Activated CD4-positive, alpha-beta T cell treated with anti-CD3 and anti-CD28 coated beads, Interleukin-2, amount 50 U/mL, for 1 hour (primary cell): ENCODE data around the gene TCF19.

Experiments used
- DNase-seq: peaks from one replicate; pipeline ENCODE4 v3.0.0-alpha.2; 2020

Gene TCF19

DNA sequence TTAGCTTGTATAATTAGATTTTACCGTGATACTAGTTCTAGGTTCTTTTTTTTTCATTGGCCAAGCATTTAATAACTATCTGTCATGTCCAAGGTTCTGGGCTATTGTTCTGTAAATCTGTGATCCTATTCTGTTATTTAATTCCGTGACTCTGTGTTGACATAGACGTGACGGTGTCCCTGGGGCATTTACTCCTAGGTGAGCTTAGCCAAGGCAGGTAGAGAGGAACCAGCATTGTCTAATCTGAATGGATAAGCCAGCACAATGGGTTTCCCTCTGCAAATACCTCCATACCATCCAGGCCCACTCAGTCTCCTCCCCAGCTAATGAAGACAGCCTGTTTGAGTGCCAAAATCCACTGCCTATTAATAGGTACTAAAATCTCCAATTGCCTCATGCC lies 29.3 kb upstream of the TCF19 start:
- DNase-seq = no peak

DNA sequence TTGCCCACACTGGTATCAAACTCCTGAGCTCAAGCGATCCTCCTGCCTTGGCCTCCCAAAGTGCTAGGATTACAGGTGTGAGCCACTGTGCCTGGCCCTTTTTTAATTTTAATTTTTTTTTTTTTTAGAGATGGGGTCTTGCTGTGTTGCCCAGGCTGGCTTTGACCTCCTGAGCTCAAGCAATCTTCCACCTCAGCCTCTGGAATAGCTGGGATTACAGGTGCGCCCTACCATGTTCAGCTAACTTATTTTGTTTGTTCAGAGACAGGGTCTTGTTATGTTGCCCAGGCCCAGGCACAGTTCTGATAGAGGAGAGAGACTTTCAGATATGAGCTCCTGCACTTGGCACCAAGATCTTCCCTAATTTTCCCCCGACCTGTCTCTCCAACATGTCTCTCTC lies 27.6 kb upstream of the TCF19 start:
- no peak for DNase-seq

DNA sequence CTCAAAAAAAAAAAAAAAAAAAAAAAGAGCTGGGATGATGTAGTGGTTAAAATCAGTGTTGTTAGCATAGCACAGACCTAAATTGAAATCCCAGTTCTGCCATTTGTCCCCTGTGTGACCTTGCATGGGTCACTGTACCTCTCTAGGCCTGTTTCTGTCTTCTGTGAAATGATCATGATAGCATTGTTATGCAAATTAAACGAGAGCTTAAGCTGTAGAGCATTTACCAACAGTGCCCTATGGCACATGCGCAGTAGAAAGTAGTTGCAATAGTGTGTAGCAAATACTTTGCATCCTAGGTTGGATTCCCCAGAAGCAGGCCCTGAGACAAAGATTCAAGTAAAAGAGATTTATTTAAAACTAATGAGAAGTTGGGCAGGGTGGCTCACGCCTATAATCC lies 26.8 kb upstream of the TCF19 start:
- DNase-seq = no peak

DNA sequence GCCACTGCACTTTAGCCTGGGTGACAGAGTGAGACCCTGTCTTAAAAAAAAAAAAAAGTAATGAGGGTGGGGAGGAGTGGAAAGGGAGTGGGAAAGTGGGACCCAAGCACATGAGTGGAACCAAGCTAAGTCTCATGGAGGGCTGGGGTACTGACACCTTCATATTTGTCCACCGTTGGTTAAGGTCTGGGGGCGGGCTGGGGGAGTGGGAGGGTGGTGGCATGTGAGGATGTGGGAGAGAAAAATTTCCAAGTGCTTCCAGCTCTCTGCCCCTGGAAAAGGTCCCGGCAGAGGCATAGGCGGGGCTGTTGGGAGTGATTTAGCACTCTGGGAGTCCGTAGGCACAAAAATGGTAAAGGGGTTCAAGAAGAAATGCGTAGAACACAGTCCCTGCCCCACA lies 25.6 kb upstream of the TCF19 start:
- no peak for DNase-seq

DNA sequence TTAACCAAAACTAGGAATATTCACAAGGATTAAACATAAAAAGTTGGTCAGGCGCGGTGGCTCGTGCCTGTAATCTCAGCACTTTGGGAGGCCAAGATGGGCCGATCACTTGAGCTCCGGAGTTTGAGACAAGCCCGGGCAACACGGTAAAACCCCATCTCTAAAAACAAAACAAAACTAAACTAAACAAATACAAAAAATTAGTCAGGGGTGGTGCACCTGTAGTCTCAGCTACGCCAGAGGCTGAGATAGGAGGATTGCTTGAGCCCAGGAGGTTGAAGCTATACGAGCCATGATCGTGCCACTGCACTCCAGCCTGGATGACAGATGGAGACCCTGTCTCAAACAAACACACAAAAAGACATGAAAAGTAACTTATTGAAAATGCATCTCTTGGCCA lies 22.7 kb upstream of the TCF19 start:
- no peak for DNase-seq

DNA sequence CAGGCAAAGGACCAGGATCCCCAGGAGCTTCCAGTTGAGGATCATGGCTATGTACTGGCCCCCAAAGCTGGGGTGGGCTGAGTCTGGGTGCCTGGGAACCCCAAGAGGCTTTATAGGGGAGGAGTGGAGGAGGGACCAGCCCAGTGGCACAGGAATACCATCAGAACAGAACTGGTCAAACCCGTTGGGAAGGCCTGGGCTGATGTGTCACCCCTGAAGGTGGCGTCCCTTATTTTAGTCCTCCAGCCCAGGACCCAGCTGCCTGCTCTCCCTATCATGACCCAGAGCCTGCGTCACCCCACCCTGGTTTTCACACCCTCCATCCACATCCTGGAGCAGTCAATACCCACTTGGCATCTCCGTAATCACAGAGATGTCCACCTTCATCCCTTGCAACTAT lies 19.4 kb upstream of the TCF19 start, which contains the start of gene PSORS1C2:
TSS of gene PSORS1C2 (minus strand) at position 85 of the 400 bp plus-strand sequence. CDS start at position 45, 40 bp downstream.
- no peak for DNase-seq

DNA sequence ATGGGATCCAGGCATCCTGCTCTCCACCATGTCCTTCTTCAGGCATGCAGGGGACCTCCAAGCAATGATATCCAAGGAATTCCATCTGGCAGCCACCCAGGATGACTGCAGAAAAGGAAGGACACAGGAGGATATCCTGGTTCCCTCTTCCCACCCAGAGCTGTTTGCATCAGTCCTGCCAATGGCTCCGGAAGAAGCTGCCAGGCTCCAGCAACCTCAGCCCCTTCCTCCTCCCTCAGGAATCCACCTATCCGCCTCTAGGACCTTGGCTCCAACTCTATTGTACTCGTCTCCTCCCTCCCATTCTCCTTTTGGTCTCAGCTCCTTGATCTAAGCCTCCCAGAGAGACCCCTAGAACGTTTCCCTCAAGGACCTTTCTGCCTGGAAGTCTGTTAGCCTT lies 18.8 kb upstream of the TCF19 start:
- no peak for DNase-seq

DNA sequence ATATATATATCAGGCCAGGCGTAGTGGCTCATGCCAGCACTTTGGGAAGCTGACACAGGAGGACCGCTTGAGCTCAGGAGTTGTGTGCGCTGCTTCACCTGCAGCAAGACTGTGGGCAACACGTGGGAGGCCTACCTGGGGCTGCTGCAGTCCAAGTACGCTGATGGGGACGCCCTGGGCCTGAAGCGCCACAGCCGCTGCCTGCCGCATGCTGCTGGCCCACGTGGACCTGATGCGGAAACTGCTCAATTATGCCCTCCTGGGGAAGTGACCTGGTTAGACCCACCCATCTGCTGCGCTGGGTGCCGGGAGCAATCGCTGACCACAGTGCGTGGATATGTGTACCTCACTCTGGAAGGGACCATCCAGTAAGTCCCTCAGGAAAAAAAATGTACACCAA lies 17.7 kb upstream of the TCF19 start:
- DNase-seq = no peak

DNA sequence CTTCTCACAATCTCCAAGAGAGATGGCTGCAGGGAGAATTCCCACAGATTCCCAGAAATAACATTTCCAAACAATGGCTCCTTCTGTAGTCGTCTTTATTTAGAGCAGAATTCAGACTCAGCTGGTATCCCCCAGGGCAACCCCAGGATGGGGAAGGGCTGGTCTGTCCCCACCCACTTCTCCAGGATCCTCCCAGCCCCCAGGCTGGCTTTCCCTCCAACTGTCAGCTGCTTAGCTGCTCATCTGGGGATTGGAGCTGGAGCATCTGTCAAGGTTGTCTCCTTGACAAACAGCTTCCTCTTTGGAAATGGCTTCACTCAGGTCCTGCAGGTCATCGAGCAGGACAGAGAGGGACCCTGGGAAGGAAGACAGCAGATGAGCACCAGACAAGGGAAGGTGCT lies 16.0 kb upstream of the TCF19 start:
- no peak for DNase-seq

DNA sequence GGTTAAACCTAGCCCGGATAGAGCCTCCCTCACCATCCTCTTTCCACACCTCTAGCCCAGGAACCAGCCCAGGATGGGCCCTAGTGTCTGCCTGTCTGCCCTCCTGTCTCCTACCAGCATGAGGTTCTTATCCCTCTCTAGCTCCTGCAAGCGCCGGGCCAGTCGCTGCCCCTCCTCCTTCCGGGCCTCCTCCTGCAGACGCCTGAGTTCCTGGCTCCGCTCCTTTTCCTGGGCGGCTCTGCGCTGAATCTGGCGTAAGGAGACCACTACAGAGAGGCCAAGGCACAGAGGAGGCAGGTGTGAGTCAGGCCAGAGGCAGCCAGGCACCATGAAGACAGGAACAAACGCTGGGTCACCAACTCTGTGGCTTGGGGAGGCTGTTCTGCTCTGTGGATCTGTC lies 15.2 kb upstream of the TCF19 start:
- DNase-seq = no peak

DNA sequence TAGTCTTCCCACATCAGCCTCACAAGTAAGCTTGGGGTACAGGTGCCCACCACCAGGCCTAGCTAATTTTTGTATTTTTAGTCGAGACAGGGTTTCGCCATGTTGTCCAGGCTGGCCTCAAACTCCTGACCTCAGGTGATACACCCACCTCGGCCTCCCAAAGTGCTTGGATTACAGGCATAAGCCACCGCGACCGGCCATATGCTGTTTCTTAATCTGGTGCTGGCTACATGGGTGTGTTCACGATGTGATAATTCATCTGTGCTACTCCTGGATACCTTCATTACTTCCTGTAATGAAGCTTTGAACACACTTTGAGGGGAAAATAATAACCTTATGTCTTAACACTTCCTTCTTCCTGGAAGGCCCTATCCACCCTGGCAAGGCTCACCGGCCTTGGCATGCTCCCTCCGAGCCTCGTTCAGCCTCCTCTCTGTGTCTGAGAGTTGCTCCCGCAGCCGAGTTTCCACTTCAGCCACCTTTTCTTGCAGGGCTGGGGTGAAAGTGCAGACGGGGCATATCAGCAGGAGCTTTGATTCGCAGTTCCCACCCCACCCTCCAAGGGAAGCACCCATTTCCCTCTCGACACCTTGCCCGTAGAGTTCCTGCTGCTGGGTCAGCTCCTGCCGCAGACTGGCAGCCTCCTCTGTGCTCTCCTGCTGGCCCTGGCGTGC lies 14.0 kb upstream of the TCF19 start:
- DNase-seq = no peak

DNA sequence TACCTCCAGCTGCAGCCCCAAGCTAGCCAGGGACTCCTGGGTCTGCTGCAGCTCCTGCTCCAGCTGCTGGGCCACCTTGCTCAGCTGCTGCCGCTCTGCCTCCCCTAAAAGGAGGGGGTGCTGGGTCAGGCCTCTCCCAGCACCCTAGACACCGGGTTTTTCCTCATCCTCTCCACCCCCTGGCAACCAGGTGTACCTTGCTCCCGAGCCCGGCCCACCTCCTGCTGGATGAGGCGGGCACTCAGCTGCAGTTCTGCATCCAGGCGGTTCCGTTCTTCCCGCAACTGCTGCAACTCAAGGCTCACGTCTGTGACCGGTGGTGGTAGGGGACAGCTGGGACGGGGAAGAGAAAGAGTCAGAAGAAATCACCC lies 13.4 kb upstream of the TCF19 start:
- DNase-seq = no peak

DNA sequence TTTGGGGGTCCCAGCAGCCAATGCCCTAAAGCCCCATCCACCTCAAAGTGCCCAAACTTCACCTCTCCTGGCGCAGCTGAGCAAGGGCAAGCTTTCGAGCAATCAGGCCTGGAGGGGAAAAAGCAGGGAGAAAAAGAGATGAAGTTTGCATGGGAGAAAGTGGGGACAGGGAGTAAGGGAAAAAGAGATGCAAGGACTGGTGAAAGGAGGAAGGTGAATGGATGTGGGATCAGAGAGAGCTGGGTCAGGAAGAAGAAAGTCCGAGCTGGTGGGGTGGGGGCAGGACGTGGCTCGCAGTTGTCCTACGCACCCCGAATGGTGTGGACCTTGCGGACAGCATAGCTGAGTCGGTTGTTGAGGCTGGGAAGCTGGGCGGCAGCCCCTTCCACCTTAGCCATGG lies 13.0 kb upstream of the TCF19 start:
- DNase-seq = no peak

DNA sequence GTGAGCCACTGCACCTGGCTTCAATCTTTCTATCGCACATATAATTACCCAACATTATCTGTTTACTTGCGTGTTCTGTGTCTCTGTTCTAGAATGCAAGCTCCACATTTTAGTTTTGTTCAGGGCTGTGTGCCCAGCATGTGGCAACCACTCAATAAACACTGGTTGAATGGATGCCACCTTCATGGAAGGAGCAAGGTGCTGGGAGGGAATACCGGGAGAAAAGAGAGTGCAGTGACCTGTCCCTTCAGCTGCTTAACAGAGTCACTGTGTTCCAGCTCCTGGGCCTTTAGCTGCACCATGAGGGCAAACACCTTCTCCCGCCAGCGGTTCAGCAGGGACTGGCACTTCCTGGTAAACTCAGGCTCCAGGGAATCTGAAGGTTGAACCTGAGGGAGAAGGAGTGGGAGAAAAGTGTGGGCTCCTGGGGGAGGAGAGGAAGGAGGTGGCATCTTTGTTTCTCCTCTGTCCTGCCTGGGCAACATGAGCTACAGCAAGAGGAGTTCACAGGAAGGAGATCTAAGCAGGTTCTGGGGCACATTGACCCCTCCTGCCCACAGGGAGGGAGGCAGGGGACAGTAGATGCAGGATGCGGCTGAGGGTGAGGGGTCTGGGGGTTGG lies 8.5 kb upstream of the TCF19 start:
- DNase-seq = no peak

DNA sequence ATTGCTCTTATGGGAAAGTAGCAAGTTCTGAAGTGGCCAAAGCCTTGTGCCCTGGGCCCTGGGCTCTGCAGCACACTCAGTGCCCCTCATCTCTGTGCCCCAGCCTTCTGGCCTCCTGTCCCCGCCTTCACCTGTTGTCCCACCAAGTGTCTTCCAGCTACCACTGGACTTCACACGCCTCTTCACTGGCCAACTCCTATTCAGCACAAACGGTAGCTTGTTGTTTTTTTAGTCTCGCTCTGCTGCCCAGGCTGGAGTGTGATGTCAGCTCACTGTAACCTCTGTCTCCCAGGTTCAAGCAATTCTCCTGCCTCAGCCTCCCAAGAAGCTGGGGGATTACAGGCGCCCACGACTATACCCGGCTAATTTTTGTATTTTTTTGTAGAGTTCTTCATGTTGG lies 5.6 kb upstream of the TCF19 start:
- no peak for DNase-seq

DNA sequence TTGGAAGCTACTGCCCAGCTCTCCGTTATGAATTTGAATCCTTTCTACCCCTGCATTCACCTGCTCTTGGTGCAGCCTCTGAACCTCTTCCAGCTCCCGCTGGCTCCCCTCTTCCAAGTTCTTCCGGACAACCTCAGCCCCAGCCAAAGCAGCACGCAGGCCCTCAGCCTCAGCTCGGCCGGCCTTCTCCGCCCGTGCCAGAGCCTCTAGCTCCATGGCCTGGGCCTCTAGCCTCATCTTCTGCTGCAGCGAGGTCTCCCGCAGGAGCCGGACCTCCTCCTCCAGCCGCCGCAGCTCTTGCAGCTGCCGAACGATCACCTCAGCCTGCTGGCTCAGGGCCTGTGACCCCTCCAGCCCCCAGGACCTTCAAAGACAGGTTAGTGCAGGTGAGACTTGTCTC lies 4.0 kb upstream of the TCF19 start:
- DNase-seq = no peak

DNA sequence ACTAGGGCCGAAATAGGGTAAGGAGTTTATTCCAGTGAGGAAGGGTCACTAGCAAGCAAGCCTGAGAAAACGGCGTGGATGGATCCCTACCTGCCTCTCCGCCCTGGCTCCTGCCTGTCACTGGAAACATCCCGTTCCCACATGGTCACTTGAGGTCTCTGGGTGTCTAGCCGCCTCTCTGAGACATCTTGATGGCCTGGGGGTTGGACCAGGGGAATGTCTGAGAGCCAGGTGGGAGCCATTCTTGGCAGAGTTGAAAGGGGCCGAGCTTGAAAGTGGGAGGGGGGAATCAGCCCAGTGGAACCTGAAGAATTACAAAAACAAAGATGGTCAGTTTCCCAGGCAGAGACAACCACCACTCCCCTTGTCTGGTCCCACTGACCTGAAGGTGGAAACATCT lies 1.7 kb upstream of the TCF19 start:
- DNase-seq = no peak

DNA sequence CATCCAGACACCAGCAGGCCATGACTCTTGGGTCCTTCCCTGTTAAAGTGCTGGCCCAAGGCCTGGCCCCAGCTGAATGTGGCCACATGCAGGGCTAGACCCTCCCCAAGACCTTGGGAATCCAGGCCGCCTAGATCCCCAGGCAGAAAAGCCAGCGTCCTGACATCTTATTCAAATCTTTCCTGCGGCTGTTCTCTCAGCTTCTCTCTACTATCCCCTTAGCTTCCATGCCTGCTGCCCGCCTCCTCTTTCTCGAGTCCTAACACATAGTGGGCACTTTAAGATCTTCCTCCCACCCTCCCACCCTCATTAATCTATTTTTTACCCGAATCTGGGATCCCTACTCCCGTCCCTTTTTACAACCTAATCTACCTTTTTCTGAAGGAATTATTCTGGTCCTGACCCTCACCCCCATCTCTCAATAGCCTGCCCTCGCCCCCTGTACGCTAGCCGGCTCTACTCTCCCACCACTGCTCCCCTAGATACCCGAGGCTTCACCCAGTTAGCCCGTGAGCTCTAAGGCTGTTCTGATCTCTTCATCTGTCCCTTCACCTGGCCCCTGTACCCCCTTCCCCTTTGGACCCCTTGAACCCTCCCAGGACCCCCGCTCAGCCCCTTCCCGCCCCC lies 763 bp upstream of the TCF19 start, which contains the start of gene CCHCR1:
TSS of gene CCHCR1 (minus strand) at position 290 of the 627 bp plus-strand sequence. CDS start at position 88, 202 bp downstream.
- DNase-seq = no peak

DNA sequence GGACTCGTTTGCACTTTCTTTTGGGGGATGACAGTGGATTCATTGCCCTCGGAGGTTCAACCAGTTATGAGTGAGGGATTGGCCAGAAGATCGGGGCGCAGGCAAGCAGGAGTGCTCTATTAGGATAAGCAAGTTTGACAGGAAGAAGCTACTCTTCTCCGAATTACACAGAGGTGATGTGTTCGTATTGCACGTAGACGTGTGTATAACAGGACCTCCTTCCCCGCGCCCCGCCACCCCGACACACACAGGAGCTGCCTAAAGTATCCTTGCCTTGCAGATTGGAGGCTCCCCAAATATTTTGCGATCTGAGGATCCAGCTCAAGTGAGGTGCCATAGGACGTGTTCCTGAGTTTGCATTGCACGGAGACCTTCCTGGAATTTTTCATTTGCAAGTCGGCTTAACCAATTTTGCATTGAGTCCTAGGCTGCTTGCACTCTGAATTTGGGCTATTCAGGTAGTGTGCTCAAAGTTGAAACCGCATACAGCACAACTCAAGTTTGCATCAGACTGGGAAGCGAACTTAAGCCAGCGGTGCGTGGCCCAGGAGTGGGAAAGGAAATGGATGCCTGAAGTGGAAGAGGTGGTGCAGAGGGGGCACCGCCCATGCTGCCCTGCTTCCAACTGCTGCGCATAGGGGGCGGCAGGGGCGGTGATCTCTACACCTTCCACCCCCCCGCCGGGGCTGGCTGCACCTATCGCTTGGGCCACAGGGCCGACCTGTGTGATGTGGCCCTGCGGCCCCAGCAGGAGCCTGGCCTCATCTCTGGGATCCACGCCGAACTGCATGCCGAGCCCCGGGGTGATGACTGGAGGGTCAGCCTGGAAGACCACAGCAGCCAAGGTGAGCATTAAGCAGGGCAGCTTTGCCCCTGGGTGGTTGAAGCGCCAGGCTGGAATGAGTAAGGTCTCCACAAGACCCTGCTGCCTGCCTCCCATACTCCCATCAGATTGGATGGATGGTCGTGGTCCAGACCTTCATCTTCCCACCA lies 770 bp downstream of the TCF19 start:
- DNase-seq = no peak

DNA sequence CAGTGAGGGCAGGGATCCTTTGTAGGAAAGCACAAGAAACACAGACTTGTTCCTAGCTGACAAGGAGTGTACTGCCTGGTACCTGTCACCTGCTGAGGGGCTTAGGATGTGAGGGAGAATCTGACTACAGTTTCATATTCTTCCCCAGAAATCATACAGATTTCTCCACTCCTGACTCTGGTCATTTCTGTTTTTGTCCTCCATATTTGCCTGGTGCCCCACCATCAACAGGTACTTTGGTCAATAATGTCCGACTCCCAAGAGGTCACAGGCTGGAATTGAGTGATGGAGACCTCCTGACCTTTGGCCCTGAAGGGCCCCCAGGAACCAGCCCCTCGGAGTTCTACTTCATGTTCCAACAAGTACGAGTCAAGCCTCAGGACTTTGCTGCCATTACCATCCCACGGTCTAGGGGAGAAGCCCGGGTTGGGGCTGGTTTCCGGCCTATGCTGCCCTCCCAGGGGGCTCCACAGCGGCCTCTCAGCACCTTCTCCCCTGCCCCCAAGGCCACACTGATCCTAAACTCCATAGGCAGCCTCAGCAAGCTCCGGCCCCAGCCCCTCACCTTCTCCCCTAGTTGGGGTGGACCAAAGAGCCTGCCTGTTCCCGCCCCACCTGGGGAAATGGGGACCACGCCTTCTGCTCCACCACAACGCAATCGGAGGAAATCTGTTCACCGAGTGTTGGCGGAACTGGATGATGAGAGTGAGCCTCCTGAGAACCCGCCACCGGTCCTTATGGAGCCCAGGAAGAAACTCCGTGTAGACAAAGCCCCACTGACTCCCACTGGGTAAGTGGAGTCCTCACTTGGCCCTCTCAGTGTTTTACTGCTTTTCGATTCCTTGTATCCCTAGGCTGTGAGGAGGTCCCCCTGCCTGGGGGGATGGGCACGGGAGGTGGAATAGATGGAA lies 3.1 kb downstream of the TCF19 start:
- no peak for DNase-seq

DNA sequence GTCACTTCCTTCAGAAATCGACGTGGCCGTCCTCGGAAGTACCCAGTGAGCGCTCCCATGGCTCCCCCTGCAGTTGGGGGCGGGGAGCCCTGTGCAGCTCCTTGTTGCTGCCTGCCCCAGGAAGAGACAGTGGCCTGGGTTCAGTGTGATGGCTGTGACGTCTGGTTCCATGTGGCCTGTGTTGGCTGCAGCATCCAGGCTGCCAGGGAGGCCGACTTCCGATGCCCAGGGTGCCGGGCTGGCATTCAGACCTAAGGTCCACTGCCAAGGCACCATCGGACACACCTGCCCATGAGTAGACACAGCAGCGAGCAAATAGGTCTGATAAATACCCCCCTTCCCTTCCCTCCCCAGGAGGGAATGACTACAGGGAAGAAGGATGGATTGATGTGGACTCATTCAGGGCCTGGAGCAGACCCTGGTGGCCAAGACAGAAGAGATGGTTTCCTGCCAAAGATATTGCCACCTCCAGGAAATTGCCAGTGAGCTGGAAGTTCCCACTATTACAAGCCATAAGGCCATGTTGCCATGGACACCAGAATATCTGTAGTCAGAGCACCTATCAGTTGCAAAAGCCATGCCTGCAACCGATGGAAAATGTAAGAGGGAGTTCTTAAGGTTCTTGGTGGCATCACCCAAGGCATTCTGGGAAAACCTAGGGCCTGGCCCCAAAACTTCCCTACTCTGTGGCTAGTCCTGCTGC lies 4.2 kb downstream of the TCF19 start:
- DNase-seq = no peak
